Neural progenitor cell (in vitro differentiated cells): ENCODE data around the gene OSGIN1.

ENCODE experiments used
- EZH2 ChIP-seq: fragments of 200-600 bp; sonication (generic); IDR thresholded peaks from 2 replicates; pipeline ENCODE4 v1.6.1; 2017; ENCODE audit warnings: antibody characterized with exemption, mild to moderate bottlenecking, moderate library complexity
- EZH2phosphoT487 ChIP-seq: fragments of 200-600 bp; sonication (generic); IDR thresholded peaks from 2 replicates; pipeline ENCODE4 v1.6.1; 2017; ENCODE audit warnings: antibody characterized with exemption
- TF ChIP-seq, protein P1 (sequence below): fragments of 200-600 bp; sonication (generic); IDR thresholded peaks from 2 replicates; pipeline ENCODE4 v1.5.1; 2017; ENCODE audit warnings: antibody characterized with exemption, mild to moderate bottlenecking

DNA sequence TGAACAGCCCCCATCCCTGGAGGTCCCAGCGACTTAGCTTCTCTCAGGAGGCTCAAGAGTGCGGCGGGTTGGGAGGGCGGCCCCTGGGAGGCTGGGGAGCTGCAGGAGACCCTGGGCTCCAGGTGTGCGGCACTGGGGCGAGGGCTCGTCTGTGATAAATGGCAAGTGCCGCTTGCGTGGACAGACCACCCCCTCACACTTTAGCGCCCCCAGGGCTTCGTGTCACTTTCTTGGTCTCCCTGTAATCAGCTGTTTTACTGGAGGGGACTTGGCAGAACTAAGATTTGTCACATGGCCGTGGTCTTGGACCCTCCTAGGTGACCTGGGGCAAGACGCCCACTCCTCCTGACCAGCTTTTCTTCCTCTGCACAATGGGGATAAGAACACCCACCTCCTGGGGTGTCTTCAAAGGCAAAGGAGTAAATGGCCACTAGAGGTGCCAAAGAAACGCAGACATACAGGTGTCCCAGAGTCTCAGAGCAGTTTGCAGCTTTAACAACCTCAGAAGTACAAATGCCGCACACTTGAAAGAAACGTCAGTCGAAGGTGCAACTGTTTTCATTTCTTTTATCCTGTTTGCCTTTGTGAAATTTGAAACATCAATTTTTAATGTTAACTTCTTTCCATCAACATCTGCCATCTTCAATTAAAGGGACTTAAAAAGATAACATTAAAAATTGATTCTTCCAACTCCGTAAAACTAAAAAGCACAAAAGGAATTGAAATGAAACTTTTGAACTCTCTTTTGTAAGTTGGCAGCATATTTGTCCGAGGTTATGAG is 946 bp downstream of the OSGIN1 start:
- TF ChIP-seq, protein P1, sequence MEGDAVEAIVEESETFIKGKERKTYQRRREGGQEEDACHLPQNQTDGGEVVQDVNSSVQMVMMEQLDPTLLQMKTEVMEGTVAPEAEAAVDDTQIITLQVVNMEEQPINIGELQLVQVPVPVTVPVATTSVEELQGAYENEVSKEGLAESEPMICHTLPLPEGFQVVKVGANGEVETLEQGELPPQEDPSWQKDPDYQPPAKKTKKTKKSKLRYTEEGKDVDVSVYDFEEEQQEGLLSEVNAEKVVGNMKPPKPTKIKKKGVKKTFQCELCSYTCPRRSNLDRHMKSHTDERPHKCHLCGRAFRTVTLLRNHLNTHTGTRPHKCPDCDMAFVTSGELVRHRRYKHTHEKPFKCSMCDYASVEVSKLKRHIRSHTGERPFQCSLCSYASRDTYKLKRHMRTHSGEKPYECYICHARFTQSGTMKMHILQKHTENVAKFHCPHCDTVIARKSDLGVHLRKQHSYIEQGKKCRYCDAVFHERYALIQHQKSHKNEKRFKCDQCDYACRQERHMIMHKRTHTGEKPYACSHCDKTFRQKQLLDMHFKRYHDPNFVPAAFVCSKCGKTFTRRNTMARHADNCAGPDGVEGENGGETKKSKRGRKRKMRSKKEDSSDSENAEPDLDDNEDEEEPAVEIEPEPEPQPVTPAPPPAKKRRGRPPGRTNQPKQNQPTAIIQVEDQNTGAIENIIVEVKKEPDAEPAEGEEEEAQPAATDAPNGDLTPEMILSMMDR: peak; percentile 54
- TF ChIP-seq EZH2 (no peak), EZH2phosphoT487 (no peak)
